ACC112 (cell line): ENCODE data around the gene GMFB.

Experiments
- H2AFZ ChIP-seq: fragments of 200-600 bp; sonication (generic); one replicate; pipeline ENCODE4 v1.6.0; 2017; ENCODE audit warnings: antibody characterized with exemption, low read length; ENCODE audit not compliant: unreplicated experiment
- H3K27ac ChIP-seq: fragments of 200-600 bp; sonication (generic); 2 replicates; pipeline ENCODE4 v1.5.1; 2014; ENCODE audit warnings: low read depth, mild to moderate bottlenecking, antibody characterized with exemption, low read length, moderate library complexity
- H3K27me3 ChIP-seq: fragments of 200-600 bp; sonication (generic); 2 replicates; pipeline ENCODE4 v1.6.1; 2014; ENCODE audit warnings: mild to moderate bottlenecking, antibody characterized with exemption, low read length, moderate library complexity, mixed read lengths; ENCODE audit not compliant: insufficient read depth
- H3K36me3 ChIP-seq: fragments of 200-600 bp; sonication (generic); 2 replicates; pipeline ENCODE4 v1.6.1; 2016; ENCODE audit warnings: mild to moderate bottlenecking, antibody characterized with exemption, low read length, moderate library complexity, mixed read lengths; ENCODE audit not compliant: insufficient read depth
- H3K4me1 ChIP-seq: fragments of 200-600 bp; sonication (generic); one replicate; pipeline ENCODE4 v1.6.1; 2016; ENCODE audit warnings: low read length, mixed read lengths; ENCODE audit not compliant: insufficient read depth, unreplicated experiment, control insufficient read depth
- H3K4me3 ChIP-seq: fragments of 200-600 bp; sonication (generic); 2 replicates; pipeline ENCODE4 v1.5.1; 2014; ENCODE audit warnings: mild to moderate bottlenecking, low read depth, low read length
- H3K79me2 ChIP-seq: fragments of 200-600 bp; sonication (generic); one replicate; pipeline ENCODE4 v1.6.0; 2016; ENCODE audit warnings: low read length; ENCODE audit not compliant: control insufficient read depth, unreplicated experiment, insufficient read depth

GMFB gene

GRCh38 chr14:54480830-54481562, 7.8 kb downstream of the GMFB start:
- Histone ChIP-seq H3K27me3 (no peaks in the 10 kb centered on the region), H3K36me3 (peaks cover 43% of the 10 kb centered on the region), H3K79me2 (peaks cover 40% of the 10 kb centered on the region), H3K4me3 (no peak overlapping the region), H2AFZ (no peak overlapping the region), H3K4me1 (peaks cover 31% of the 10 kb centered on the region), H3K27ac (no peak overlapping the region)

DNA sequence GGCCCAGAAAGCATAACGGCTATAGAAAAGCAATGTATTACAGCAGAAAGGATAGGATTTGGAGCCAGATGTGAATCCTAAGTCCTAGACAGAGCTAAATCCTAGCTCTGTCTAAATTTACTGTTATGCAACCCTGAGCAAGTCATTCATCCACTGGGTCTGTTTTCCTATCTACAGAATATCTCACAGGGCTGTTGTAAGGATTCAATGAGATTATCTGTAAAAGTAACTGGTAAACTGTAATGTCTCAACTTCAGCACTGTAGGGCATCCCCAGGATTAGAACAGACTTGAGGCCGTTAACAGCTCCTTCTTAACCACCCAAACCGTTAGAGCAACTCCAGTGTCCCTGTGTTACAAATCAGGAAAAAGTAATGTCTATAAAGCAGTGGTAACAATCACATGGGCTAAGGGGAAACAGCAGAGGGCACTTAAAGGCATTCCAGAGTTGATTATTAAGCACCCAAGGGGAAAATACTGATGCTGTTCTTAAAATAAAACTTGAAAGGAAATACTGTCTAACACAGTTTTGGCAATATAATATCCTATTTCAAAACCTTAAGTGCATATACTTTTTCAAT, 10.1 kb downstream of the GMFB start:
- Histone ChIP-seq H3K4me3 (no peak overlapping the region), H3K79me2 (peaks cover 24% of the 10 kb centered on the region), H3K36me3 (peaks cover 47% of the 10 kb centered on the region), H3K27ac (0 out of 2 replicates have a peak overlapping the region, but pooled peaks have one; percentile 31), H3K4me1 (peaks cover 19% of the 10 kb centered on the region), H3K27me3 (no peaks in the 10 kb centered on the region), H2AFZ (no peak overlapping the region)

GRCh38 chr14:54475911-54476310, 12.9 kb downstream of the GMFB start:
- Histone ChIP-seq H3K79me2 (peaks cover 5% of the 10 kb centered on the region), H3K27me3 (no peaks in the 10 kb centered on the region), H3K36me3 (peaks cover 30% of the 10 kb centered on the region), H3K27ac (peak overlapping the region; percentile 25), H3K4me1 (peaks cover 5% of the 10 kb centered on the region), H3K4me3 (no peak overlapping the region), H2AFZ (no peak overlapping the region)

- H3K27ac ChIP-seq: peak overlapping the region; percentile 25
- no peaks in the 10 kb centered on the region for H3K27me3 ChIP-seq
- H3K36me3 ChIP-seq: peaks cover 30% of the 10 kb centered on the region
- H2AFZ ChIP-seq: no peak overlapping the region
- H3K4me3 ChIP-seq: no peak overlapping the region
- H3K4me1 ChIP-seq: peaks cover 11% of the 10 kb centered on the region
- H3K79me2 ChIP-seq: peaks cover 5% of the 10 kb centered on the region
These were observed 13.4 kb downstream of the GMFB start for GRCh38 chr14:54475187-54475899.

DNA sequence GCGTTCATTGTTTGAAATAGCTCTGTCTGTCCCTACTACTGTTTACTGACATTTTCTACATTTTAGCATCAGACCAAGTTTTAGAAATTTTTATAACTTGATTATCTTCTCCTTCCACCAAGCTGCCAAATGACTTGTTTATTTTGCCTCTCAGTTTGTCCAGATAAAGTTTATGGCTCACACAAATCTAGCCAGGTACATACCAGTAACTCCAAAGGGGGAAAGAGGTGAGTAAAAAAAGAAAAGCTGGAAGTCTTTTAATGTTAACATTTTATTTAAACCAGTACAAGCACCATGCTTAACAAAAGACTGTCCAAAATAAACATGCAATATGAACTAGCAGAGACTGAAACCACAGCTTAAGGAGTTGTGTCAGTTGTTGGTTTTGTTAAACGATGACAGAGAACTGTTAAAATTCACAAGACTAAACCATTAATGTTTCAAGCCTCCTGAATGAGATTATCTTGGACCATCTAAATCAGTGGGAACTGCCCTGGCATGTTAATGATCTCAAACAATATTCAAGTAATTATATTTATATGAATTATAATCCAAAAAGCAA, 14.5 kb downstream of the GMFB start:
- peaks cover 27% of the 10 kb centered on the region for H3K36me3 ChIP-seq
- no peak overlapping the region for H3K4me3 ChIP-seq
- H3K27me3 ChIP-seq: no peaks in the 10 kb centered on the region
- H2AFZ ChIP-seq: no peak overlapping the region
- peaks cover 5% of the 10 kb centered on the region for H3K79me2 ChIP-seq
- peaks cover 11% of the 10 kb centered on the region for H3K4me1 ChIP-seq
- no peak overlapping the region for H3K27ac ChIP-seq

DNA sequence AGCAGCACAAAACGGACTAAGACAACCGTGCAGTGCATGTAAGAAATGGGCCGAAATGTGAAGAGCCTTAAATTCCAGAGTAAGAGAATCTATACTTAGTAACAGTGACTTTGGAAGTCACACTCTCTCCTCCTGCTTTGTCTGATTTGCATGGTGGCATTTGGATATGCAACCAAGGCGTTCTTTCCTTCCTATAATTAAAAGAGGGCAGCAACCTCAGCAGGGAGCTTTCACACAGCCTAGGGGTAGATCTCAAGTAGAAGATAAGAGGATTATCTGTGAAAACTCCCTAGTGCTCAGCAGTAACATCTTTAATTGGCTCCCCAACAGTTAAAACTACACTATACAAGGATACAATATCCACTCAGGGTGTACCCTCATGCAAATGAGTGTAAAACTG, 16.5 kb downstream of the GMFB start:
- Histone ChIP-seq H3K4me3 (no peak overlapping the region), H3K27ac (no peak overlapping the region), H3K36me3 (peaks cover 22% of the 10 kb centered on the region; the same call in 1 of the 2 replicates), H3K27me3 (no peaks in the 10 kb centered on the region), H2AFZ (no peak overlapping the region), H3K4me1 (peaks cover 11% of the 10 kb centered on the region), H3K79me2 (peaks cover 5% of the 10 kb centered on the region)

GRCh38 chr14:54471641-54472040, 17.1 kb downstream of the GMFB start:
- Histone ChIP-seq H3K4me3 (no peak overlapping the region), H2AFZ (no peak overlapping the region), H3K36me3 (peaks cover 22% of the 10 kb centered on the region; the same call in 1 of the 2 replicates), H3K79me2 (peaks cover 5% of the 10 kb centered on the region), H3K4me1 (peaks cover 11% of the 10 kb centered on the region), H3K27me3 (no peaks in the 10 kb centered on the region), H3K27ac (no peak overlapping the region)

DNA sequence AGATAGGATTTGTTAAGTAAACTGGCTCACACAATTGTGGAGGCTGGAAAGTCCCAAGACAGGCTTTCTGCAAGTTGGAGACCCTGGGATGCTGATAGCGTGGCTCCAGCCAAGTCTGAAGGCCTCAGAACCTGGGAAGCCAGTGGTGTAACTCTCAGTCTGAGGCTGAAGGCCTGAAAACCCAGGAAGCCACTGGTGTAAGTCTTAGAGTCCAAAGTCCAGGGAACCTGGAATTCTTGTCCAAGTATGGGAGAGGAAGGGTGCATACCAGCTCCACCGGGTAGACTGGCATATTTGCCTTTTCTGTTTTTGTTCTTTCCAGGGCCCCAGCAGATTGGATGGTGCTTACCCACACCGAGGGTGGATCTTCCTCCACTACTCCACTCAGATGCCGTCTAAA, 18.1 kb downstream of the GMFB start:
- Histone ChIP-seq H3K79me2 (peaks cover 1% of the 10 kb centered on the region), H3K27me3 (no peaks in the 10 kb centered on the region), H2AFZ (no peak overlapping the region), H3K4me1 (peaks cover 8% of the 10 kb centered on the region), H3K27ac (no peak overlapping the region), H3K36me3 (peaks cover 13% of the 10 kb centered on the region; the same call in 1 of the 2 replicates), H3K4me3 (no peak overlapping the region)

GRCh38 chr14:54467280-54467679, 21.5 kb downstream of the GMFB start:
- Histone ChIP-seq H2AFZ (no peak overlapping the region), H3K4me3 (no peak overlapping the region), H3K36me3 (peaks cover 11% of the 10 kb centered on the region; the same call in 1 of the 2 replicates), H3K27ac (no peak overlapping the region), H3K27me3 (no peaks in the 10 kb centered on the region), H3K79me2 (no peaks in the 10 kb centered on the region), H3K4me1 (peaks cover 7% of the 10 kb centered on the region)

- Histone ChIP-seq H3K36me3 (peaks cover 11% of the 10 kb centered on the region; the same call in 1 of the 2 replicates), H3K4me1 (peaks cover 12% of the 10 kb centered on the region), H2AFZ (no peak overlapping the region), H3K27ac (no peak overlapping the region), H3K27me3 (no peaks in the 10 kb centered on the region), H3K79me2 (no peaks in the 10 kb centered on the region), H3K4me3 (no peak overlapping the region)
These were observed 23.1 kb downstream of the GMFB start for GRCh38 chr14:54465654-54466053.
